Ovary (tissue), 3 donors: ENCODE measurements around the gene LMTK2.

ENCODE experiments used
- EP300 ChIP-seq: sonication (generic); formaldehyde crosslinking; IDR thresholded peaks from one replicate; pipeline ENCODE4 v1.6.1; 2017; ENCODE audit warnings: antibody characterized with exemption
- POLR2A ChIP-seq: fragments of 450-650 bp; IDR thresholded peaks from one replicate; pipeline ENCODE4 v1.6.1; 2017; ENCODE audit warnings: antibody characterized with exemption, mild to moderate bottlenecking, moderate library complexity
- TF ChIP-seq, protein P1 (sequence below), 3 donors: fragments of 450-650 bp in 2 of 3; fragments of 200-600 bp in 1 of 3; IDR thresholded peaks; one replicate each; pipeline versions ENCODE4 v1.5.1 to v1.8.0; 2016 to 2022; ENCODE audit warnings: antibody characterized with exemption in 3 of 3, mild to moderate bottlenecking in 1 of 3
- donor health status: DM: no; HTN: no; CAD: no.

DNA sequence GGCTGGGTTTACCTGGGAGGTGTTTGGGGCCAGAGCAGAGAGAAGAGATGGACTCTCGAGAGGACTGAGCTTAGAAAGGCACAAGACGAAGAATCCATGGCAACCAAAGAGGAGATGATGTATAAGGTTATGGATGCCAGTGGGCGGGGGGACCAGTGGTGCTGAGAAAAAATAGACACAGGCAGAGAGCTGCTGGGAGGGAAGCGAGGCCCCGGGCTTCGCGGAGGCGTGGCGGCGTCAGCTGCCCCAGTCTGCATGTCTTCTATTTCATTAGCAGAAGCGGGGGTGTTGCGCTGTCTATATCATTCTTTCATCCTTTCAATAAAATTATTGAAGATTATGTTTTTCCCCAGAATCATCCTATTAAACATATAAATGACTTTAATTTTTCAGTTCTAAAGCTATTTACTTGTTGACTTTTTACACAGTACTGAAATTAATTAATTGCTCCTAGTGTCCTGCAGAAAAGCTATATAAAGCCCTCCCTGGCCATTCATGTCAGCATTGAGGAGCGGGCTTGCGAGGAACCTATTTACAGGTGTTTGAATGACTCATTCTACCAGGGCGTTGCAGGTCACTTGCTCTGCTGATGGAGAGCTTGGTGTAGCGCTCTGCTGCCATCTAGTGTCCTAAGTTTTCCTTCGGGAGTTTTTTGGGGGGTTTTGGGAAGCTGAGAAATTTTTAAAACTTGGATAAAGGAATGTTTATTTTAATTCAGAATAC lies 61.7 kb downstream of the LMTK2 start:
- TF ChIP-seq, protein P1, sequence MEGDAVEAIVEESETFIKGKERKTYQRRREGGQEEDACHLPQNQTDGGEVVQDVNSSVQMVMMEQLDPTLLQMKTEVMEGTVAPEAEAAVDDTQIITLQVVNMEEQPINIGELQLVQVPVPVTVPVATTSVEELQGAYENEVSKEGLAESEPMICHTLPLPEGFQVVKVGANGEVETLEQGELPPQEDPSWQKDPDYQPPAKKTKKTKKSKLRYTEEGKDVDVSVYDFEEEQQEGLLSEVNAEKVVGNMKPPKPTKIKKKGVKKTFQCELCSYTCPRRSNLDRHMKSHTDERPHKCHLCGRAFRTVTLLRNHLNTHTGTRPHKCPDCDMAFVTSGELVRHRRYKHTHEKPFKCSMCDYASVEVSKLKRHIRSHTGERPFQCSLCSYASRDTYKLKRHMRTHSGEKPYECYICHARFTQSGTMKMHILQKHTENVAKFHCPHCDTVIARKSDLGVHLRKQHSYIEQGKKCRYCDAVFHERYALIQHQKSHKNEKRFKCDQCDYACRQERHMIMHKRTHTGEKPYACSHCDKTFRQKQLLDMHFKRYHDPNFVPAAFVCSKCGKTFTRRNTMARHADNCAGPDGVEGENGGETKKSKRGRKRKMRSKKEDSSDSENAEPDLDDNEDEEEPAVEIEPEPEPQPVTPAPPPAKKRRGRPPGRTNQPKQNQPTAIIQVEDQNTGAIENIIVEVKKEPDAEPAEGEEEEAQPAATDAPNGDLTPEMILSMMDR (IDR thresholded peaks at IDR 0.05), result peak; percentile 55 to 58 (median 57)
- TF ChIP-seq EP300, result no peak
- TF ChIP-seq POLR2A, result no peak
